G401 (cell line): Measurements from ENCODE around the gene MIF. TPM values are rescaled to one million over a fixed set of nuclear protein-coding genes. Genes with fewer than 3 reads are reported as not detected.

ENCODE experiments used
- DNase-seq: peaks from one replicate; pipeline ENCODE4 v3.0.0-alpha.2; 2015; ENCODE audit warnings: low spot score
- in situ Hi-C: cut with HindIII; loops from 2 replicates; pipeline ENCODE4 v1.10.0; 2016; ENCODE audit warnings: low sequenced_read_pairs, mixed read lengths
- total RNA-seq: library from RNA; depleted of rRNA; stranded (reverse); fragments of >200 nt; shearing (Covaris generic); gene quantifications from 2 replicates; pipeline ENCODE4 v1.2.3, GENCODE V29; 2014

Gene MIF
- total RNA-seq, 1 experiment from 2014 or later = not detected

DNA sequence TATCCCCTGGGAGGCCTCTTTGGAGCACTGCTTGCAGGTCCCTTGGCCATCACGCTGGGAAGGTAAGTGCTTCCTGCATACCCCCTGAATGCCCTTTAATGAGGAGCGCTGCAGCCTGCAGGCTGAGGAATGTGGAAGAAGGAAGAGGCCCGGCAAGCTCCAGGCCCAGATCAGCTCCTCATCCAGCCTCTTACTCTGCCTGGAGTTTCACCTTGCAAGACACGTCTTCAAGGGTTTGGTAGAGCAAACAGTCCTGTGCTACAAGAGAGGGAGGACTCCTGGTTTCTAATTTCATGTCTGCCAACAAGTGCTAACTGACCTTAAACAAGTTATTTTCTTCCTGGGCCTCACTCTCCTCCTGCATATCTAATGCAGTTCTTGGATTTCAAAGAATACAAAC is 25.6 kb upstream of the MIF start:
- in situ Hi-C loops = no loop called here
- no peak for DNase-seq

DNA sequence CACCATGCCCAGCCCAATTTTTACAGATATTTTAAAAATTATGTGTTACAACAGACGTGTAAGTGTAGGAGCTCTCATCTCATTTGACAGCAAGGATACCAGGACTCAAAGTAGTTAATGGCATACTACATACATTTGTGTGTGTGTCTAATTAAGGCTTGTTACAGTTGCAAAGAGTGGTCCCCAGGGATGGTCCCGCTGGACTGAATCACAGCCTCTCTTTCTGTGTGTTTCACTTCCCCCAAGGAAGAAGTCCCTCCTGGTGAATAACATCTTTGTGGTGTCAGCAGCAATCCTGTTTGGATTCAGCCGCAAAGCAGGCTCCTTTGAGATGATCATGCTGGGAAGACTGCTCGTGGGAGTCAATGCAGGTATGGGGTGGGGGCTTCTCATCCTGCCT is 19.3 kb upstream of the MIF start:
- in situ Hi-C loops = no loop called here
- DNase-seq = no peak

DNA sequence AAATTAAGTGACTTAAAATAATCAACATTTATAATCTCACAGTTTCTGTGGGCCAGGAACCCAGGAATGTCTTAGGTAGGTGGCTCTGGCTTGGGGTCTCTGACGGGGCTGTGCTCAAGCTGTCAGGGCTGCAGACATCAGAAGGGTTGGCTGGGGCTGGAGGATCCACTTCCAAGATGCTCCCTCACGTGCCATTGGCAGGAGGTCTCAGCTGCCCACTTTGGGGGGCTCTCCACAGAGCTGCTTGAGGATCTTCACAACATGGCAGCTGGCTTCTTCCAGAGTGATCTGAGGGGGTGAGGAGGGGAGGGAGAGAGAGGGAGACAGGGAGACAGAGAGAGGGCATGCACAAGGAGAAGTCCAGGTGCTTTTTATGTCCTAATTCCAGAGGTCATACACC is 18.4 kb upstream of the MIF start:
- no peak for DNase-seq
- in situ Hi-C loops = no loop called here

DNA sequence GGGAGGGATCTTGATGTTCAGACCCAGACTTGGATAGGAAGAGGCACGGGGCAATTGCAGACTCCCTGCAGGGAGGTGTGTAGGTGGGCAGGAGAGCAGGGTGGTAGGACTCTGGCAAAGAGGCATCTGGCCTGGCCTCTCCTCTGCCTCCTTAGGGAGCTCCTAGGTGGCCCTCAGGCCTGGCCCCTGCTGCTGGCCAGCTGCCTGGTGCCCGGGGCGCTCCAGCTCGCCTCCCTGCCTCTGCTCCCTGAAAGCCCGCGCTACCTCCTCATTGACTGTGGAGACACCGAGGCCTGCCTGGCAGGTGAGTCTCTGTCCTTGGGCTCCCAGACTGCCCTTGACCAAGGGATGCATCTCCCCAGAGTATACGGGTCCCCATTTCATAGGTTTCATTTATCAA is 16.6 kb upstream of the MIF start:
- no peak for DNase-seq
- in situ Hi-C loops = no loop called here

DNA sequence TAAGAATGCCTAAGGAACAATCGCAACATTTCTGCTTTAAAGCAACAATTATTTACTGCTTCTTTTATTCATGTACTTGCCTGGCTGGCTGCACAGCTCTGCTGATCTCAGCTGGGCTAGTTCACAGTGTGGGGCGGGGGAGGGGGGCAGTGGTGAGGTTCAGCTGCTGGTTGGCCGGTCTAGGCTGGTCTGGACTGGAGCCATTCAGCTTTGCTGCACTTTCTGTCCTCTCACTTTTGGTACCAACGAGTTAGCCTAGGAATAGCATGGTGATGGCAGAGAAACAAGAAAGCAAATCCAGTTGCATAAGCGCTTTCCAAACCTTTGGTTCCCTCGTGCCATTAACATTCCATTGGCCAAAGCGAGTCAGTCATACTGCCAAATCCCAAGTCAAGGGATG is 16.0 kb upstream of the MIF start:
- in situ Hi-C loops = no loop called here
- DNase-seq = no peak

DNA sequence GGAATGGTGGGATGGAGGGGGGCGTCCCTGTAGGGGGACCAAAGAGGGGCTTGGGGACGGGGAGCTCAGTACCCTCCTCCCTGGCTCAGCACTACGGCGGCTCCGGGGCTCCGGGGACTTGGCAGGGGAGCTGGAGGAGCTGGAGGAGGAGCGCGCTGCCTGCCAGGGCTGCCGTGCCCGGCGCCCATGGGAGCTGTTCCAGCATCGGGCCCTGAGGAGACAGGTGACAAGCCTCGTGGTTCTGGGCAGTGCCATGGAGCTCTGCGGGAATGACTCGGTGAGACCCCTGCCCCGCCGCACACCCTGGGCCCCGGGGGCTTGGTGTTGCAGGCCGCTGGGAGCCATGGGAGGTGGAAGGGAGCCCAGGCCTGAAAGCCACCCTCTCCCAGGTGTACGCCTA is 11.8 kb upstream of the MIF start:
- in situ Hi-C loops = no loop called here
- DNase-seq = peak; percentile 50

DNA sequence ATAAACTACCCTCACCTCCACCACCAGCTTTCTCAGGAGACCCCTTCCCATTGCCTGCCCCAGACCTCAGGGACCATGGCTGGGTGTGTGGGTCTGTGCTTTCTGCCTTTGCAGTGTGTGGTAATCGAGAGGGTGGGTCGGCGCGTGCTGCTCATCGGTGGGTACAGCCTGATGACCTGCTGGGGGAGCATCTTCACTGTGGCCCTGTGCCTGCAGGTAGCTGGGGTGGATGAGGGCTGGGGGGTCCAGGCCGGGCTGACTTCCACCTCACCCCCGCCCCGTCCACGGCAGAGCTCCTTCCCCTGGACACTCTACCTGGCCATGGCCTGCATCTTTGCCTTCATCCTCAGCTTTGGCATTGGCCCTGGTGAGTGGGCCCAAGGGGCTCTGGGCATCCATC is 10.5 kb upstream of the MIF start:
- in situ Hi-C loops = no loop called here
- DNase-seq = no peak

DNA sequence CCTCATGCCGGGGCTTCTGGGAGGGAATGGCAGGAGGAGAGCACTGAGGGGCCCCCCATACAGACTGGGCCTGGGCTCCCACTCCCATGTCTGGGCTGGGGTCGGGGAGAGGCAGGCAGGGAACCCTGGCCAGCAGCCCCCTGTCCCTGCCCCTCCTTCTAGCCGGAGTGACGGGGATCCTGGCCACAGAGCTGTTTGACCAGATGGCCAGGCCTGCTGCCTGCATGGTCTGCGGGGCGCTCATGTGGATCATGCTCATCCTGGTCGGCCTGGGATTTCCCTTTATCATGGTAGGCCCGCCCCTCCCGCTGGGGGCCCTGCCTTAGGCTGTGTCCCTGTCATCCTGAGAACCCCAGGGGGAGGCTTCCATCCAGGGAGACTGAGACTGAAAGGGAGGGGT is 10.0 kb upstream of the MIF start:
- in situ Hi-C loops = no loop called here
- peak; percentile 73 for DNase-seq

DNA sequence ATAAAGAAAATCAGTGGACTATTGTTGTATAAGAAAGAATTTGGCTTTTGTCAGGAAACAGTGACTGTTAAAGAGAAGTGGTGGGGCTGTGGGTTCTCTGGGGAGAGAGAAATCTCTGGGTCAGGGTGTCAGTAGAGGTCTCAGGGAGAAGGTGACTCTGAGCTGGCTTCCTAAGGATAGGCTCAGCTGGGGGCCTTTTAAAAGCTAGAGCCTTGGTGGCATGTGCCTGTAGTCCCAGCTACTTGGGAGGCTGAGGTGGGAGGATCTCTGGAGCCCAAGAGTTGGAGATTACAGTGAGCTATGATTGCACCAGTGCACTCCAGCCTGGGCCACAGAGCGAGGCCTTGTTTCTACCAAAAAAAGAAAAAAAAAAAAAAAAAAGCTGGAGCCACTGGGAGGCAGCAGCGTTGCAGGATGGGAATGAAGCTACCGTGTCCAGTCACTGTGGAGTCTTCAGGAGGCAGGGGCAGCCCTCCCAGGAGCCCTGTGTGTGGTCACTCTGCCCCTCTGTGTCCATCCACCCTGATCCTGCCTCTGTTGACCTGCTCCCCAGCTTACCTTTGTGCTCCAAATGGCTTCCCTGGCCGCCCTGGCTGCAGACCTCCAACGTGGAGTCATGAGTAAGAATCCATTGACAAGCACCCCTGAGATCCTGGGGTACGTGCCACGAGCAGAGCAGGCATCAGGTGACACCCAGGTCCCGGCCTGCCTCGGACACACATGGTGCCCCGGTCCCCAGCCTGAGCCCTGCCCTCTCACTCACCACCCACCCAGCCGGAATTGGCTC is 5.4 kb upstream of the MIF start:
- DNase-seq = no peak
- in situ Hi-C loops = no loop called here

DNA sequence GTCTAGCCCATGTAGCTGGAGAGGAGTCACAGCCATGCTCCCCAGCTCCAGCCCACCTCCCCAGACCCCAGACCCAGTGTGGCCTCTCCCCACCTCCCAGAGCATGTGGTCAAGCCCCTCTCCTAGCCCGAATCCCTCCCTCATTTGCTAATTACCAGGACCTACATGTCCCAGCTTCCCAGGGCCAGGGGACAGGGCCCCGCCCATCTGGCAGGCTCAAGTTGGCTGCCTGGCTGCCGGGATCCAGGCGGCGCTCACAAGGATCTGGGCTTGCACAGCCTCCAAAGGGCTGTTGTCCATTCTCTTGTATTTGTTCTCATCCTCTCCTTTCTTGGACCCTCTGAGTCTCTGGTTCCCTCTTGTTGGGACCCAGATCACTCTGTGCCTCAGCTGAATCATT is 4.6 kb upstream of the MIF start:
- no peak for DNase-seq
- in situ Hi-C loops = no loop called here

DNA sequence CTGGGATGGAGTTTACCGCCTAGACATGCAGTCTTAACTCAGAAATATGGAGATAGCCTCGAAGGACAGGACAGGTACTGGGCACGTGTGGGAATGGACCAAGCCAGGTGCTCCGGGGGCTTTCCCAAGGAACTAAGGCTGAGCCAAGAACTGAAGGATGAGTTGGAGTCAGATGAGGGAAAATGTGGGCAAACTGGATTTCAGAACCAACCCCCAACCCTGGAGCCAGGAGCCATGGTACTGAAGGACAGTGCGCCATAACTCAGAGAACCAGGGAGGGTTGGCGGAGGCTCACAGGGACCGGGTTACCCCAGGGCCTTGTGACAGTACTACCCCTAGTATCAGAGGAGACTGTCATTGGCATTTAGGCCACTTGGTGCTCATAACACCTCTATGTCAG is 2.5 kb upstream of the MIF start:
- in situ Hi-C loops = no loop called here
- no peak for DNase-seq

DNA sequence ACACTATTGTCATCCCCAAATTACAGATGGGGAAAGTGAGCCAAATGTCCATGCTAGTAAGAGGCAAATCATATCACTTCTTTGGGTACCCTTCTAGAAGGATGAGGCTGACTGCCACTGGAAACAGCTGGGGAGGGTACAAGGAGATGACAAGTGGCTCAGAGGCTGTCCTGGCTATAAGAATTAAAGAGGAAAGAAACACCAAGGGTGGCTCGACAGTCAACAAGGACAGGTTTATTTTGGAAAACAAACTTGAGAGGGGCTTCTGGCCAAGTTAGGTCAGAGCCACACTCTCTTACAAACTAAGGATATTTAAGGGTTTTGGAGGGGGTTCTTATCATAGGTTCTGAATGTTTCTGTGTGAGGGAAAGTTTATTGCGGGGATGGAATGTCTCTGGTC is 2.1 kb upstream of the MIF start:
- no peak for DNase-seq
- in situ Hi-C loops = no loop called here

DNA sequence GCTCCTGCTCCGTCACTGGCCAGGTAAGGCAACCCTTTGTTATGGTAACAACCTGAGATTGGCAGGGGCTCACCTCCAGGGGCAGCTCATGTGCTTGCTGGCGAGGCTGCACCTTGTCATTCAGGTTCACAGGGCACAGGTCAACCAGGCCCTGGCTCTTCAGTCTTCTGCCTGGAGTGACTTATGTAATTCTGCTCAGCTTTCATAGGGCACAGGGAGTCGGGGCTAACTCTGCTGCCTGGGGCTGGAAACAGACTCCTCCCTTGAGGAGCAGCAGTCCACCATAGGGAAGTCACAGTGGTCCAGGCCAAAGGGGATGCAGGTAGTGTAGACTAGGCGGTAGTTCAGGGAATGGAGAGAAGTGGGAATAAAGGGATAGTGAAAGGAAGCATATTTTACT is 1.5 kb upstream of the MIF start:
- DNase-seq = no peak
- in situ Hi-C loops = no loop called here

DNA sequence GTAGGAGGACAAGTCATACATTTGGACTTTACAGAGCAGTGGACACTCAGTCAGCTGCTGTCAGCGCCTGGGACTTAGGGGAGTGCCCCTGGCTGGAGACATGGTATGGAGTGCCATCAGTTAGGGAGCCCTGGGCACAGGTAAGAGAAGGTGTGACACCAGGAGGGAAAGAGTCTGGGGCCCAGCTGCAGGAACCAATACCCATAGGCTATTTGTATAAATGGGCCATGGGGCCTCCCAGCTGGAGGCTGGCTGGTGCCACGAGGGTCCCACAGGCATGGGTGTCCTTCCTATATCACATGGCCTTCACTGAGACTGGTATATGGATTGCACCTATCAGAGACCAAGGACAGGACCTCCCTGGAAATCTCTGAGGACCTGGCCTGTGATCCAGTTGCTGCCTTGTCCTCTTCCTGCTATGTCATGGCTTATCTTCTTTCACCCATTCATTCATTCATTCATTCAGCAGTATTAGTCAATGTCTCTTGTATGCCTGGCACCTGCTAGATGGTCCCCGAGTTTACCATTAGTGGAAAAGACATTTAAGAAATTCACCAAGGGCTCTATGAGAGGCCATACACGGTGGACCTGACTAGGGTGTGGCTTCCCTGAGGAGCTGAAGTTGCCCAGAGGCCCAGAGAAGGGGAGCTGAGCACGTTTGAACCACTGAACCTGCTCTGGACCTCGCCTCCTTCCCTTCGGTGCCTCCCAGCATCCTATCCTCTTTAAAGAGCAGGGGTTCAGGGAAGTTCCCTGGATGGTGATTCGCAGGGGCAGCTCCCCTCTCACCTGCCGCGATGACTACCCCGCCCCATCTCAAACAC is 850 bp upstream of the MIF start:
- in situ Hi-C loops = no loop called here
- no peak for DNase-seq

DNA sequence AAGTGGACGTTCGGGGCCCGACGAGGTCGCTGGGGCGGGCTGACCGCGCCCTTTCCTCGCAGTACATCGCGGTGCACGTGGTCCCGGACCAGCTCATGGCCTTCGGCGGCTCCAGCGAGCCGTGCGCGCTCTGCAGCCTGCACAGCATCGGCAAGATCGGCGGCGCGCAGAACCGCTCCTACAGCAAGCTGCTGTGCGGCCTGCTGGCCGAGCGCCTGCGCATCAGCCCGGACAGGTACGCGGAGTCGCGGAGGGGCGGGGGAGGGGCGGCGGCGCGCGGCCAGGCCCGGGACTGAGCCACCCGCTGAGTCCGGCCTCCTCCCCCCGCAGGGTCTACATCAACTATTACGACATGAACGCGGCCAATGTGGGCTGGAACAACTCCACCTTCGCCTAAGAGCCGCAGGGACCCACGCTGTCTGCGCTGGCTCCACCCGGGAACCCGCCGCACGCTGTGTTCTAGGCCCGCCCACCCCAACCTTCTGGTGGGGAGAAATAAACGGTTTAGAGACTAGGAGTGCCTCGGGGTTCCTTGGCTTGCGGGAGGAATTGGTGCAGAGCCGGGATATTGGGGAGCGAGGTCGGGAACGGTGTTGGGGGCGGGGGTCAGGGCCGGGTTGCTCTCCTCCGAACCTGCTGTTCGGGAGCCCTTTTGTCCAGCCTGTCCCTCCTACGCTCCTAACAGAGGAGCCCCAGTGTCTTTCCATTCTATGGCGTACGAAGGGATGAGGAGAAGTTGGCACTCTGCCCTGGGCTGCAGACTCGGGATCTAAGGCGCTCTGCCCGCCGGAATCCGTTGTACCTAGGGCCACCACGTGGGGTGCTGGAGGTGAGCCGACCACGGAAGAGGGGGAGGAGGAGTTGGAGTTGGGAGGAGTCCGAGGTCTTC is 771 bp downstream of the MIF start:
- in situ Hi-C loops = no loop called here

DNA sequence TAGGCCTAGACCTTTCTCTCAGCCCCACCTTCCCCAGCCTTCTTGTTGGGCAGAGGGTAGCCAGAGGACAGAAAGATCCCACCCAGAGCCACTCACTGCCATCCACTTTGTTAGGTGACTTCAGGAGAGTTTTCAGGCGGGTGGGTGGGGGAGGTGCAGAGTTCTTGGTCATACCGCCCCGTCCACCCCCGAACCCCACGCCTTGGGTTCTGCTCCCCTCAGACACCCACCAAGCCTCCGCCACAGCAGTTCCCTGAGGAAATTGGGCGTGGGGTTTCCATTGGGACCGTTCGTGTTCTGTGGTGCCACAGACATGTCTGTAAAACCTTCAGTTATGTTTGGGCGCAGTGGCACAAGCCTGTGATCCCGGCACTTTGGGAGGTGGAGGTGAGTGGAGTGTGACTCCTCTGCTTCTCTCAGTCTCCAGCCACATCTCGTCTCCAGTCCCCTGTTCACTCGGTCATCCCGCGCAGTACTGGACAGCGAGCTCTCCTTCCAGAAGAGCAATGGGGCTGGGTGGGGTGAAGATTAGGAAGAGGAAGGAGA is 1.5 kb downstream of the MIF start:
- in situ Hi-C loops = no loop called here
- DNase-seq = no peak

More for the DNA sequence above, 771 bp downstream of the MIF start:
- peak; percentile 75 for DNase-seq

DNA sequence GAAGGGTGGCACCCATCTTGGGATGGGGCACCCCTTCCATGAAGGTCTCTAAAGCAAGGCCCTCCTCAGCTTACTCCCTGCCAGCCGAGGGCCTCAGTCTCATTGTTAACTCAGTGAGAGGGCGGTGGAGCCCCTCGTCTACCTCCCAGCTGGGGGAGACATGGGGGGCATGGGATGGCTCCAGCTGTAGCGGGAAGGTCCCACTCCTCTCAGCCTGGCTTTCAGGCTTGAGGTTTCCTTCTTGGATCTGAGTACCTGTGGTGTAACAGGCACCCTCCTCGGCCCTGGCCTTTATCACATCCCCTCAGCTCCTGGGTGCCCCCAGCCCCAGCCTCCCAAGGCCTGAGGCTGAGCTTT is 2.0 kb downstream of the MIF start:
- DNase-seq = no peak
- in situ Hi-C loops = no loop called here

DNA sequence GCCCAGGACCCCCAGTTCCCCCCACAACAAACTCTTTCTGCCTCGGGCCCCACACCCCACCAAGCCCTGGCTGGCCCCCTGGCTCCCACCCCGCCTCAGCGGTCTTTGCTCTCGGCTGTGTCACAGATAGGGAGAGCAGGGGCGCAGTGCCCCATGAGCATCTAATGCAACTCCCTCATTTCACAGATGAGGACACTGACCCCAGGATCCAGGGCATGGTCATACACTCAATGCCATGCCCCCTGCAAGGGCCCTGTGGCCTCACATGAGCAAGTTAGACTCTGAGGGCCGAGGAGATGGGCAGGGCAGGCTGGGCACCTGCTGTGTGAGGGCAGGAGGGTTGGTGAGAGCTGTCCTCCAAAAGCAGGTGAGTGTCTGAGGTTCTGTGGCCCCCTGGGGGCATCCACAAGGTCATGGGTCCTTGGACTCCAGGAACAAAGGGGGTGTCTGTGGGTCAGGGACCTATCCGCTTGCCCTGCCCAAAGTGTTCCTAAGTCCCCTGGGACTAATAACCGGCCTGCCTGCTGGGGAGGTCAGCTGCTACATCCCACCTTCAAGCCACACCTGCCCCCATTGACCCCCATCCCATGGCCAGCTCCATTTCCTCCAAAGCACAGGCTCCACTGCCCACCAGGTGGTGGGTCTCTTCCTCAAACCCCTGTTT is 2.5 kb downstream of the MIF start:
- DNase-seq = no peak
- in situ Hi-C loops = no loop called here

DNA sequence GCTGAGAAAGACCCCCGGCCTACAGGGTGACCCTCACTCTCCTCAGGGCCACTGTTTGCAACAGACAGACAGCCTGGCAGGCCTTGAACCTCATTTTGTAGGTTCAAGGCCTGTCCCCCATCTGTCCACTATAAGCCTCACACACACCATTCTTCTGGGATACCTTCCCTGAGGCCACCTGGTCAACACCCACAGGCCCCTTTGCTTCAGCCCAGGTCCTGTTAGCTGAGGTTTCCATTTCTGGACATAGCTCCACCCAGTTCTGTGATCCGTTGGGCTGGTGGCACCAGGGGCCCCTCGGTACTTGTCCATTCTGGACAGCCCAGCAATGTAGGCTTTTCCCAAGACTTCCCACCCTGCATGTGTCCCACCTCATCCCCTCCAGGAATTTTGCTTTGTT is 3.1 kb downstream of the MIF start:
- in situ Hi-C loops = no loop called here
- no peak for DNase-seq
